MM.1S (cell line): Measurements from ENCODE around the gene IL23R.

Source experiments
- EZH2phosphoT487 ChIP-seq: fragments of 300-600 bp; sonication (generic); IDR thresholded peaks from 2 replicates; pipeline ENCODE4 v1.6.1; 2018; ENCODE audit warnings: antibody characterized with exemption, low read length
- TF ChIP-seq, protein P1 (sequence below): fragments of 300-600 bp; sonication (generic); IDR thresholded peaks from 2 replicates; pipeline ENCODE4 v1.5.1; 2016; ENCODE audit warnings: antibody characterized with exemption, low read length, mixed read lengths

DNA sequence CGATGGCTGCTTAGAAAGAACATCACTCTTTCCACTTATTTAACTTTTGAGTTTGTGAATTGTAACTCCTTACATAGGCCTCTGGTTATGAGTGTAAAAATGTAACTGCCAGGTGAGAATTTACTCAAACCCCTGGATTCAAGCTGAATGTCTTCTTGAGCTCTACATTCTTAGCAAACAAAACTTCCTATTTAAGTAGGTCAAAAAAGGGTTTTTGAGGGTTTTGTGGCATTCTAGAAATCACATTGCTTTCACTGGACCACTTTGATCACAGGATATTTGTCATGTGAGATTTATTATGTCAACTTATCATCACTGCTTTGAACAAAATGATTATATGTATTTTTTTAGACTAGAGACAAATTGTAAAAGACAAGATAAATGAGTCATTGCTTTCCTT, 5.7 kb downstream of the IL23R start:
- no peak for TF ChIP-seq EZH2phosphoT487
- TF ChIP-seq, protein P1, sequence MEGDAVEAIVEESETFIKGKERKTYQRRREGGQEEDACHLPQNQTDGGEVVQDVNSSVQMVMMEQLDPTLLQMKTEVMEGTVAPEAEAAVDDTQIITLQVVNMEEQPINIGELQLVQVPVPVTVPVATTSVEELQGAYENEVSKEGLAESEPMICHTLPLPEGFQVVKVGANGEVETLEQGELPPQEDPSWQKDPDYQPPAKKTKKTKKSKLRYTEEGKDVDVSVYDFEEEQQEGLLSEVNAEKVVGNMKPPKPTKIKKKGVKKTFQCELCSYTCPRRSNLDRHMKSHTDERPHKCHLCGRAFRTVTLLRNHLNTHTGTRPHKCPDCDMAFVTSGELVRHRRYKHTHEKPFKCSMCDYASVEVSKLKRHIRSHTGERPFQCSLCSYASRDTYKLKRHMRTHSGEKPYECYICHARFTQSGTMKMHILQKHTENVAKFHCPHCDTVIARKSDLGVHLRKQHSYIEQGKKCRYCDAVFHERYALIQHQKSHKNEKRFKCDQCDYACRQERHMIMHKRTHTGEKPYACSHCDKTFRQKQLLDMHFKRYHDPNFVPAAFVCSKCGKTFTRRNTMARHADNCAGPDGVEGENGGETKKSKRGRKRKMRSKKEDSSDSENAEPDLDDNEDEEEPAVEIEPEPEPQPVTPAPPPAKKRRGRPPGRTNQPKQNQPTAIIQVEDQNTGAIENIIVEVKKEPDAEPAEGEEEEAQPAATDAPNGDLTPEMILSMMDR: no peak
